Measurements from ENCODE around the gene HNRNPA1L2.
A peak's percentile ranks its signal among the peaks of the same experiment; 100 is the strongest.

The HNRNPA1L2 gene

DNA sequence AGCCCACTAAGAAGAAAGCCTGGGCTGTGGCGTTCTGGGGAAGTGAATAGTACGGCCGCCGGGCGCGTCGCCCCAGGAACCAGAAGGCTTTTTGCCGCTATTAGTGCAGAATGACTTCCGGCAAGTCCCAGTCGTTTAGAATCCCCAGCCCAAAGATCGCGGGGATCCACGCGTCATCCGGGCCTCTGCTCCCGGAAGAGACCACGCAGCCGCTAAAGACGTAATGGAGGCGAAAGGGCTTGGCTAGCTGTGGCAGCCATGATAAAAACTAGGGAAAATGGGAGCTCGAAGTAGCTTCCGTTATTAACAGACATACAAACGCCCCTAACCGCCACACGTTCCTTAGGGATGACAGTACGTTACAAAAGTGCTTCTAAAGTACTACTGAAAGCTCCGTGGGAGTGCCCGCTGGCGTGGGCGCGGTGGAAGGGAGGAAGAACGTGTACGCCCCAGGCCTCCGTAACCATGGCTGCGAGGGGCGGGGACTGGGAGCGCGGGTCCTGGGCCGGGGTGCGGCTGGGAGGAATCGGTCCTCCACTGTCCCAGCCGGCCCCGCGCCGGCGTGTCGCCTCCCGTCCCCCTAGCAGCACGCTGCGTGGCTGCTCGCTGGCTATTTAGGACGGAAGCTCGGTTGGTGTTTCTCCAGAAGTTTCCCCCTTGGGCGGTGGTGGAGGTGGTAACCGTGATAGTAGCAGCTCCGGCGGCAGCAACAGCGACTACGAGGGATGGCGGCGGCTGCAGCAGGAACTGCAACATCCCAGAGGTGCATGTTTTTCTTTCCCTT lies 10.2 kb downstream of the HNRNPA1L2 start, which contains the start of gene SUGT1 (continued):
- TF ChIP-seq, protein P1, sequence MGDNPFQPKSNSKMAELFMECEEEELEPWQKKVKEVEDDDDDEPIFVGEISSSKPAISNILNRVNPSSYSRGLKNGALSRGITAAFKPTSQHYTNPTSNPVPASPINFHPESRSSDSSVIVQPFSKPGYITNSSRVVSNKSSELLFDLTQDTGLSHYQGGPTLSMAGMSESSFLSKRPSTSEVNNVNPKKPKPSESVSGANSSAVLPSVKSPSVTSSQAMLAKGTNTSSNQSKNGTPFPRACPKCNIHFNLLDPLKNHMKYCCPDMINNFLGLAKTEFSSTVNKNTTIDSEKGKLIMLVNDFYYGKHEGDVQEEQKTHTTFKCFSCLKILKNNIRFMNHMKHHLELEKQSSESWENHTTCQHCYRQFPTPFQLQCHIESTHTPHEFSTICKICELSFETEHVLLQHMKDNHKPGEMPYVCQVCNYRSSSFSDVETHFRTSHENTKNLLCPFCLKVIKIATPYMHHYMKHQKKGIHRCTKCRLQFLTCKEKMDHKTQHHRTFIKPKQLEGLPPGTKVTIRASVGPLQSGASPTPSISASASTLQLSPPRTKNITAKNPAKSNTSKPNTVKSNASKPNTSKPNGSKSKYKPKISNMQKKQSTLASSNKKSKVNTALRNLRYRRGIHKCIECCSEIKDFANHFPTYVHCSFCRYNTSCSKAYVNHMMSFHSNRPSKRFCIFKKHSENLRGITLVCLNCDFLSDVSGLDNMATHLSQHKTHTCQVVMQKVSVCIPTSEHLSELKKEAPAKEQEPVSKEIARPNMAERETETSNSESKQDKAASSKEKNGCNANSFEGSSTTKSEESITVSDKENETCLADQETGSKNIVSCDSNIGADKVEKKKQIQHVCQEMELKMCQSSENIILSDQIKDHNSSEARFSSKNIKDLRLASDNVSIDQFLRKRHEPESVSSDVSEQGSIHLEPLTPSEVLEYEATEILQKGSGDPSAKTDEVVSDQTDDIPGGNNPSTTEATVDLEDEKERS (tag by site-specific recombination; IDR thresholded peaks at IDR 0.05), result 0 out of 2 replicates have a peak, but pooled peaks have one; percentile 58
- TF ChIP-seq ZBTB21 (tag by site-specific recombination; IDR thresholded peaks at IDR 0.05) (peak; percentile 66; the same call in 1 of the 2 replicates), ZNF473 (tag by site-specific recombination; IDR thresholded peaks at IDR 0.05) (no peak), ZNF292 (tag by site-specific recombination; IDR thresholded peaks at IDR 0.05; ENCODE audit: borderline replicate concordance, low read depth) (no peak), YY1 (tag by site-specific recombination; IDR thresholded peaks at IDR 0.05) (peak; percentile 96), ZNF19 (tag by site-specific recombination; IDR thresholded peaks at IDR 0.05; ENCODE audit: low read depth) (no peak), ZNF266 (tag by site-specific recombination; IDR thresholded peaks at IDR 0.05; ENCODE audit: low read depth) (no peak), BCL11A (tag by site-specific recombination; IDR thresholded peaks at IDR 0.05; ENCODE audit: low read depth) (no peak), CTCF (tag by site-specific recombination; IDR thresholded peaks at IDR 0.05) (peak; percentile 83; the same call in 1 of the 2 replicates), ZBTB44 (tag by site-specific recombination; IDR thresholded peaks at IDR 0.05) (peak; percentile 95), GLI4 (tag by site-specific recombination; IDR thresholded peaks at IDR 0.05) (no peak), ZNF664 (tag by site-specific recombination; IDR thresholded peaks at IDR 0.05) (no peak), SALL2 (tag by site-specific recombination; IDR thresholded peaks at IDR 0.05; ENCODE audit: borderline replicate concordance) (no peak), ZNF211 (tag by site-specific recombination; IDR thresholded peaks at IDR 0.05; ENCODE audit: low read depth) (no peak), ZNF544 (tag by site-specific recombination; IDR thresholded peaks at IDR 0.05) (no peak), ZNF555 (tag by site-specific recombination; conservative IDR thresholded peaks at IDR 0.05) (no peak), ZNF571 (tag by site-specific recombination; IDR thresholded peaks at IDR 0.05) (no peak), ZBTB8A (tag by site-specific recombination; IDR thresholded peaks at IDR 0.05) (0 out of 2 replicates have a peak, but pooled peaks have one; percentile 46), ZNF10 (tag by site-specific recombination; IDR thresholded peaks at IDR 0.05) (no peak), ZNF660 (tag by site-specific recombination; IDR thresholded peaks at IDR 0.05) (peak; percentile 95), ZNF645 (tag by site-specific recombination; IDR thresholded peaks at IDR 0.05) (no peak), ZNF335 (tag by site-specific recombination; conservative IDR thresholded peaks at IDR 0.05) (peak; percentile 85), ZNF146 (tag by site-specific recombination; IDR thresholded peaks at IDR 0.05) (0 out of 2 replicates have a peak, but pooled peaks have one; percentile 0), ZSCAN5A (tag by site-specific recombination; IDR thresholded peaks at IDR 0.05) (peak; percentile 49; the same call in 1 of the 2 replicates), ZBTB7A (tag by site-specific recombination; IDR thresholded peaks at IDR 0.05; ENCODE audit: low read depth) (peak; percentile 34; the same call in 1 of the 2 replicates), TRIM28 (IDR thresholded peaks at IDR 0.05; ENCODE audit: borderline replicate concordance, low read length) (no peak), ZNF138 (tag by site-specific recombination; IDR thresholded peaks at IDR 0.05; ENCODE audit: borderline replicate concordance) (no peak)
- TF ChIP-seq, protein P2, sequence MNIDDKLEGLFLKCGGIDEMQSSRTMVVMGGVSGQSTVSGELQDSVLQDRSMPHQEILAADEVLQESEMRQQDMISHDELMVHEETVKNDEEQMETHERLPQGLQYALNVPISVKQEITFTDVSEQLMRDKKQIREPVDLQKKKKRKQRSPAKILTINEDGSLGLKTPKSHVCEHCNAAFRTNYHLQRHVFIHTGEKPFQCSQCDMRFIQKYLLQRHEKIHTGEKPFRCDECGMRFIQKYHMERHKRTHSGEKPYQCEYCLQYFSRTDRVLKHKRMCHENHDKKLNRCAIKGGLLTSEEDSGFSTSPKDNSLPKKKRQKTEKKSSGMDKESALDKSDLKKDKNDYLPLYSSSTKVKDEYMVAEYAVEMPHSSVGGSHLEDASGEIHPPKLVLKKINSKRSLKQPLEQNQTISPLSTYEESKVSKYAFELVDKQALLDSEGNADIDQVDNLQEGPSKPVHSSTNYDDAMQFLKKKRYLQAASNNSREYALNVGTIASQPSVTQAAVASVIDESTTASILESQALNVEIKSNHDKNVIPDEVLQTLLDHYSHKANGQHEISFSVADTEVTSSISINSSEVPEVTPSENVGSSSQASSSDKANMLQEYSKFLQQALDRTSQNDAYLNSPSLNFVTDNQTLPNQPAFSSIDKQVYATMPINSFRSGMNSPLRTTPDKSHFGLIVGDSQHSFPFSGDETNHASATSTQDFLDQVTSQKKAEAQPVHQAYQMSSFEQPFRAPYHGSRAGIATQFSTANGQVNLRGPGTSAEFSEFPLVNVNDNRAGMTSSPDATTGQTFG (tag by site-specific recombination; IDR thresholded peaks at IDR 0.05; ENCODE audit: borderline replicate concordance), result no peak
